GM12878 (cell line): ENCODE data around the gene KLHDC9.

Experiments
- BCL3 ChIP-seq: IDR thresholded peaks from 2 replicates; pipeline ENCODE4 v1.6.1; 2011; ENCODE audit warnings: borderline replicate concordance, low read depth, mild to moderate bottlenecking, moderate library complexity, low read length; ENCODE audit not compliant: insufficient read depth, poor library complexity, severe bottlenecking
- CREB1 ChIP-seq: IDR thresholded peaks from 2 replicates; pipeline ENCODE4 v1.6.1; 2012; ENCODE audit warnings: low read depth, mild to moderate bottlenecking, inconsistent platforms
- CTCF ChIP-seq, 3 experiments: IDR thresholded peaks in 2 of 3; conservative IDR thresholded peaks in 1 of 3; 2 replicates each; pipeline ENCODE4 v1.5.1; 2011; ENCODE audit warnings: low read depth in 3 of 3, low read length in 3 of 3, mild to moderate bottlenecking in 3 of 3, control low read depth in 2 of 3, moderate library complexity in 2 of 3, inconsistent platforms in 1 of 3, mixed read lengths in 1 of 3; ENCODE audit not compliant: control insufficient read depth in 2 of 3, insufficient read depth in 1 of 3; ENCODE audit errors: extremely low read depth in 1 of 3
- MAX ChIP-seq: IDR thresholded peaks from 2 replicates; pipeline ENCODE4 v1.6.1; 2012; ENCODE audit warnings: low read depth, low read length, improper control_type of control experiment
- POLR2AphosphoS5 ChIP-seq: IDR thresholded peaks from 2 replicates; pipeline ENCODE4 v1.6.1; 2011; ENCODE audit warnings: mild to moderate bottlenecking, low read length, inconsistent platforms
- RFX5 ChIP-seq: IDR thresholded peaks from 2 replicates; pipeline ENCODE4 v1.6.1; 2011; ENCODE audit warnings: low read depth, low read length, improper control_type of control experiment
- SMC3 ChIP-seq: IDR thresholded peaks from 2 replicates; pipeline ENCODE4 v1.6.1; 2011; ENCODE audit warnings: low read length, improper control_type of control experiment, borderline replicate concordance
- TBL1XR1 ChIP-seq: IDR thresholded peaks from 2 replicates; pipeline ENCODE4 v1.6.1; 2012; ENCODE audit warnings: low read depth, low read length, improper control_type of control experiment

GRCh38 chr1:161111117-161111516, 13.0 kb downstream of the KLHDC9 start:
- no peak for TF ChIP-seq BCL3
- TF ChIP-seq MAX: no peak
- TF ChIP-seq SMC3: no peak
- no peak for TF ChIP-seq RFX5
- TF ChIP-seq CREB1: no peak
- TF ChIP-seq POLR2AphosphoS5: no peak
- no peak for TF ChIP-seq TBL1XR1
- no peak for TF ChIP-seq CTCF (IDR thresholded peaks at IDR 0.05 in 2 of 3, conservative IDR thresholded peaks at IDR 0.05 in 1 of 3; ENCODE audit: control insufficient read depth in 2 of 3, extremely low read depth in 1 of 3, insufficient read depth in 1 of 3, low read depth in 3 of 3, low read length in 3 of 3)
